Measurements from ENCODE around the gene ADGRD1. TPM values are rescaled to one million over a fixed set of nuclear protein-coding genes. Genes with fewer than 3 reads are reported as not detected.

Gene ADGRD1
- total and polyA plus RNA-seq, 2 of the 8 experiments (the other 6 are each of a cell fraction or from before 2014, with no cell fraction given), result 0.36 to 0.48 TPM

- TF ChIP-seq CHD7 (IDR thresholded peaks at IDR 0.05; ENCODE audit: insufficient replicate concordance, low read length) (no peak), RNF2 (IDR thresholded peaks at IDR 0.05; ENCODE audit: borderline replicate concordance, low read depth, low read length, missing control alignments, poor library complexity, severe bottlenecking) (no peak), KDM4A (IDR thresholded peaks at IDR 0.05; ENCODE audit: low read depth, low read length, severe bottlenecking) (no peak)
Observed at GRCh38 chr12:131050463-131051154, 96.9 kb downstream of the ADGRD1 start (continued).

Data from H1 (cell line).